ENCODE results near the gene MICALL1. TPM values are rescaled to one million over a fixed set of nuclear protein-coding genes. Genes with fewer than 3 reads are reported as not detected.
"Not testable (repeated sequence)": the region's sequence is repeated elsewhere in the genome, so short reads cannot be mapped to it uniquely, and the experiment has no call there.

The MICALL1 gene
- total RNA-seq, 4 donors from 2014 or later = 125 to 157 (median 131) TPM

DNA sequence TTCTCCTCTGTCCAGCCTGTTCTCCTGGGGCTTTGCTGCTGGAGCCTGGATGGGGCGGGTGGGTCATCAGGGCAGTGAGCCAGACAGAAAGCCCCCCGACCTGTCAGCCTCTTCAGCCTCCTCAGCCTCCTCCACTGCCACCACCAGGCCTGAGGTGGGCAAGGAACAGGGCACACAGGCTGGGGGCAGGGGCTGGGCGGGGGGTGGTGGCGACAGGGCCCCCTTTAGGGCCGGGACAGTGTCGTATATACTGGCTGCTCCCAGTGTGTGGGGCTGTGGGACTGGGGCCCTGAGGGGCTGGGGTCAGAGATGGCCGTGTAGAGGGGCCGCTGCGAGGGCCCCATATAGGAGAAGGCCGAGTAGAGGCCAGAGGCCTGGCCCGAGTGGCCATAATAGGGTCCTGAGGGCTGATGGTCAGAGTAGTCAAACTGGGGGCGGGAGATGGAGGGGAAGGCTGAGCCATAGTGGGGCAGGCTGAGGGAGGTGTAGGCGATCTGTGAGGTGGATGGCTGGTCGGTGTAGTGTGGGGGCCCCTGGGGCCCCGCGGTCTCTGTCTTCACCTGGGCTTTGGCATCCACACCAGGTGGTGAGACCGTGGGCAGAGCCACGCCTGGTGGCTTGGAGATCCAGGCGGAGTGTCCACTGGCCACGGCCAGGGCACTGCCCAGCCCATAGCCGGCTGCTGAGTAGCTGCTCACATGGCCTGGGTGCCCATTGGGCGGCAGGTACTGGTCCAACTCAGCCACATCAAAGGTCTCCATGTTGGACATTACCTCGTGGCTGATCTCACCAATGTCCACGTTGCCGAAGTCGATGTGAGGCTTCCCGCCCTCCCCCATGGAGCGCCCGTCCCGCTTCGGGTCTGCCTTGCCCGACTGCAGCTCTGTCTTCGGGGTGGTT lies 67.4 kb downstream of the MICALL1 start:
- Histone ChIP-seq H3K27me3 (no peaks in the 10 kb centered on the region), H3K4me3 (no peak overlapping the region), H3K36me3 (peaks cover 15% of the 10 kb centered on the region), H3K27ac (no peak overlapping the region), H3K4me1 (no peaks in the 10 kb centered on the region), H3K9me3 (no peaks in the 10 kb centered on the region)
- 89% methylated on average over 30 of the region's 33 CpGs for WGBS
- no peak for TF ChIP-seq EP300 (IDR thresholded peaks at IDR 0.05)
- TF ChIP-seq CTCF (IDR thresholded peaks at IDR 0.05) = no peak
- TF ChIP-seq POLR2A (IDR thresholded peaks at IDR 0.05) = no peak
- TF ChIP-seq POLR2AphosphoS5 (IDR thresholded peaks at IDR 0.05) = no peak
- DNase-seq (ENCODE audit: low spot score in 2 of 2) = no peak

GRCh38 chr22:37975153-37975552 lies 69.1 kb downstream of the MICALL1 start:
- 78% methylated on average over 2 of the region's 2 CpGs for WGBS
- H3K36me3 ChIP-seq = peaks cover 11% of the 10 kb centered on the region

GRCh38 chr22:37976022-37976421 lies 69.9 kb downstream of the MICALL1 start:
- H3K27ac ChIP-seq; H3K4me1 ChIP-seq; H3K4me3 ChIP-seq; H3K27me3 ChIP-seq; DNase-seq (ENCODE audit: low spot score in 2 of 2); H3K9me3 ChIP-seq: not testable (repeated sequence)
- 89% methylated on average over 8 of the region's 8 CpGs for WGBS
- H3K36me3 ChIP-seq = peaks cover 11% of the 10 kb centered on the region

More at GRCh38 chr22:37975153-37975552, 69.1 kb downstream of the MICALL1 start:
- TF ChIP-seq CTCF (IDR thresholded peaks at IDR 0.05) (no peak), POLR2AphosphoS5 (IDR thresholded peaks at IDR 0.05) (no peak), POLR2A (IDR thresholded peaks at IDR 0.05) (no peak), EP300 (IDR thresholded peaks at IDR 0.05) (no peak)
- no peak overlapping the region for H3K4me3 ChIP-seq
- no peak for DNase-seq (ENCODE audit: low spot score in 2 of 2)
- no peak overlapping the region for H3K27ac ChIP-seq
- H3K4me1 ChIP-seq = no peaks in the 10 kb centered on the region
- no peaks in the 10 kb centered on the region for H3K9me3 ChIP-seq
- H3K27me3 ChIP-seq = no peaks in the 10 kb centered on the region

- Histone ChIP-seq H3K27ac (no peak overlapping the region), H3K4me3 (no peak overlapping the region), H3K4me1 (no peaks in the 10 kb centered on the region), H3K27me3 (no peaks in the 10 kb centered on the region), H3K36me3 (peaks cover 11% of the 10 kb centered on the region), H3K9me3 (no peaks in the 10 kb centered on the region)
- TF ChIP-seq POLR2AphosphoS5 (IDR thresholded peaks at IDR 0.05) = no peak
- TF ChIP-seq CTCF (IDR thresholded peaks at IDR 0.05) = no peak
- TF ChIP-seq EP300 (IDR thresholded peaks at IDR 0.05) = no peak
- no peak for TF ChIP-seq POLR2A (IDR thresholded peaks at IDR 0.05)
- no peak for DNase-seq (ENCODE audit: low spot score in 2 of 2)
- 86% methylated on average over 4 of the region's 4 CpGs for WGBS
Observed at GRCh38 chr22:37976547-37976946, 70.5 kb downstream of the MICALL1 start.

DNA sequence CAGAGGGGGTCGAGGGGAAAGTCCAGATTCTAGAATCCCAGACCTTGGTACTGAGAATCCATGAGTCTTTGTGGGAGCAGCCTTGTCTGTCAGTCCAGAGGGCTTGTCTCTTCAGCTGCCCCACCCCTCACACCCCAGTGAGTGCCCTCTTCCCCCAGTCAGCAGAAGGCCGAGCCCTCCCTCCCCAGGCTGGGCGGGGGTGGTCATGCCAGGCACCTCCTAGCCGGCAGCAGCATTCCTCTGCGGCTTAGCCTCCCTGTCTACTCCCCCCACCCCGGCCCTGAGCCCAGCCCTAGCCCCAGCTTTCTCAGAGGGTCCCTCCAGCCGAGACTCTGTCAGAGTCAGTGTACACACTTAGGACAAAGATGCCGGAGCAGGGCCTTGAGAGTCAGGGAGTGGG lies 73.7 kb downstream of the MICALL1 start:
- WGBS = 78% methylated on average over 8 of the region's 8 CpGs
- Histone ChIP-seq H3K36me3 (no peaks in the 10 kb centered on the region), H3K27me3 (no peaks in the 10 kb centered on the region), H3K4me3 (peak overlapping the region; percentile 36), H3K27ac (no peak overlapping the region), H3K4me1 (no peaks in the 10 kb centered on the region), H3K9me3 (no peaks in the 10 kb centered on the region)
- DNase-seq (ENCODE audit: low spot score in 2 of 2) = no peak
- TF ChIP-seq POLR2A (IDR thresholded peaks at IDR 0.05) (no peak), EP300 (IDR thresholded peaks at IDR 0.05) (no peak), CTCF (IDR thresholded peaks at IDR 0.05) (no peak), POLR2AphosphoS5 (IDR thresholded peaks at IDR 0.05) (no peak)
